ENCODE results near the gene AMBP. TPM values are rescaled to one million over a fixed set of nuclear protein-coding genes. Genes with fewer than 3 reads are reported as not detected.

AMBP gene
- total RNA-seq, 2 donors from 2014 or later = 0.68 to 2.9 TPM

GRCh38 chr9:114109124-114109523 lies 31.0 kb upstream of the AMBP start:
- WGBS, 2 experiments (ENCODE audit: insufficient coverage in 1 of 2, insufficient read length in 1 of 2) = 86 to 88% methylated on average over 4 to 6 of the region's 6 CpGs

GRCh38 chr9:114108016-114108833 lies 30.1 kb upstream of the AMBP start:
- no peaks in the 10 kb centered on the region for H3K36me3 Mint-ChIP-seq (ENCODE audit: low read depth)
- Histone ChIP-seq H3K36me3 (ENCODE audit: control insufficient read depth, insufficient read depth, low read length) (no peaks in the 10 kb centered on the region), H3K4me3 (ENCODE audit: low read length) (no peak overlapping the region), H3K4me1 (ENCODE audit: control insufficient read depth, insufficient read depth, low read length) (no peaks in the 10 kb centered on the region), H3K27me3 (ENCODE audit: control insufficient read depth, insufficient read depth, low read length, poor library complexity, severe bottlenecking) (peaks cover 41% of the 10 kb centered on the region), H3K27ac (ENCODE audit: low read depth, low read length) (no peak overlapping the region), H3K9ac (ENCODE audit: extremely low read depth, low read length, poor library complexity, severe bottlenecking) (no peak overlapping the region), H3K9me3 (ENCODE audit: control insufficient read depth, low read length) (no peaks in the 10 kb centered on the region)
- TF ChIP-seq CTCF (conservative IDR thresholded peaks at IDR 0.05) = peak; percentile 100
- H3K4me1 Mint-ChIP-seq = peaks cover 5% of the 10 kb centered on the region
- peak; percentile 96 for DNase-seq
- H3K9me3 Mint-ChIP-seq = no peaks in the 10 kb centered on the region
- H3K27ac Mint-ChIP-seq = no peak overlapping the region
- WGBS, 2 experiments (ENCODE audit: insufficient coverage in 1 of 2, insufficient read length in 1 of 2) = 38 to 44% methylated on average over 17 to 28 of the region's 28 CpGs
- H3K27me3 Mint-ChIP-seq (ENCODE audit: insufficient read depth) = peaks cover 77% of the 10 kb centered on the region
- H3K4me3 Mint-ChIP-seq = no peak overlapping the region

More at GRCh38 chr9:114109124-114109523, 31.0 kb upstream of the AMBP start:
- H3K4me3 Mint-ChIP-seq = no peak overlapping the region
- no peak overlapping the region for H3K27ac ChIP-seq (ENCODE audit: low read depth, low read length)
- no peaks in the 10 kb centered on the region for H3K9me3 Mint-ChIP-seq
- no peak overlapping the region for H3K27ac Mint-ChIP-seq
- H3K36me3 Mint-ChIP-seq (ENCODE audit: low read depth) = no peaks in the 10 kb centered on the region
- no peaks in the 10 kb centered on the region for H3K36me3 ChIP-seq (ENCODE audit: control insufficient read depth, insufficient read depth, low read length)
- no peak overlapping the region for H3K4me3 ChIP-seq (ENCODE audit: low read length)
- H3K4me1 Mint-ChIP-seq = peaks cover 9% of the 10 kb centered on the region
- no peak overlapping the region for H3K9ac ChIP-seq (ENCODE audit: extremely low read depth, low read length, poor library complexity, severe bottlenecking)
- H3K4me1 ChIP-seq (ENCODE audit: control insufficient read depth, insufficient read depth, low read length) = no peaks in the 10 kb centered on the region
- H3K27me3 ChIP-seq (ENCODE audit: control insufficient read depth, insufficient read depth, low read length, poor library complexity, severe bottlenecking) = peaks cover 43% of the 10 kb centered on the region
- H3K27me3 Mint-ChIP-seq (ENCODE audit: insufficient read depth) = peaks cover 76% of the 10 kb centered on the region
- TF ChIP-seq CTCF (conservative IDR thresholded peaks at IDR 0.05) = no peak
- H3K9me3 ChIP-seq (ENCODE audit: control insufficient read depth, low read length) = no peaks in the 10 kb centered on the region
- DNase-seq = peak; percentile 36

GRCh38 chr9:114107286-114108001 lies 29.3 kb upstream of the AMBP start:
- Mint-ChIP-seq H3K27ac (no peak overlapping the region), H3K4me1 (peaks cover 5% of the 10 kb centered on the region), H3K27me3 (ENCODE audit: insufficient read depth) (peaks cover 76% of the 10 kb centered on the region), H3K36me3 (ENCODE audit: low read depth) (no peaks in the 10 kb centered on the region), H3K9me3 (peaks cover 4% of the 10 kb centered on the region), H3K4me3 (no peak overlapping the region)
- no peak overlapping the region for H3K9ac ChIP-seq (ENCODE audit: extremely low read depth, low read length, poor library complexity, severe bottlenecking)
- H3K4me1 ChIP-seq (ENCODE audit: control insufficient read depth, insufficient read depth, low read length) = no peaks in the 10 kb centered on the region
- no peaks in the 10 kb centered on the region for H3K9me3 ChIP-seq (ENCODE audit: control insufficient read depth, low read length)
- no peak for TF ChIP-seq CTCF (conservative IDR thresholded peaks at IDR 0.05)
- H3K36me3 ChIP-seq (ENCODE audit: control insufficient read depth, insufficient read depth, low read length) = no peaks in the 10 kb centered on the region
- no peak for DNase-seq
- no peak overlapping the region for H3K4me3 ChIP-seq (ENCODE audit: low read length)
- H3K27ac ChIP-seq (ENCODE audit: low read depth, low read length) = no peak overlapping the region
- peaks cover 35% of the 10 kb centered on the region for H3K27me3 ChIP-seq (ENCODE audit: control insufficient read depth, insufficient read depth, low read length, poor library complexity, severe bottlenecking)
- 87 to 89% methylated on average over 12 to 13 of the region's 13 CpGs for WGBS, 2 experiments (ENCODE audit: insufficient coverage in 1 of 2, insufficient read length in 1 of 2)
